Caco-2 (cell line): ENCODE results near the gene MYOF. TPM values are rescaled to one million over a fixed set of nuclear protein-coding genes. Genes with fewer than 3 reads are reported as not detected.

Experiments
- BruUV-seq: library from RNA; stranded (reverse); fragments of 400-500 nt; replicated peaks from 2 replicates; lab custom pipeline; 2021; lab: Mats Ljungman, UMichigan
- CTCF ChIA-PET: fragments of 300-600 bp; sonication (Branson Sonifier 250); formaldehyde crosslinking; loops from one replicate; lab custom pipeline; 2022; ENCODE audit warnings: antibody characterized with exemption; lab: Charles Lee
- POLR2A ChIA-PET: fragments of 300-600 bp; sonication (Branson Sonifier 250); formaldehyde crosslinking; loops from one replicate; lab custom pipeline; 2022; ENCODE audit warnings: antibody characterized with exemption; lab: Charles Lee
- DNase-seq, 2 experiments: peaks; one replicate each; pipeline versions ENCODE4 v3.0.0 to v3.0.0-alpha.2; 2020 to 2022
- H3K27me3 ChIP-seq: replicated peaks from 2 replicates; pipeline ENCODE4 v1.6.0; 2011; ENCODE audit warnings: low read length; ENCODE audit not compliant: control insufficient read depth, insufficient read depth
- H3K36me3 ChIP-seq: 2 replicates; pipeline ENCODE4 v1.5.1; 2011; ENCODE audit warnings: low read length; ENCODE audit not compliant: control insufficient read depth, insufficient read depth
- H3K4me1 ChIP-seq: fragments of 250-450 bp; sonication (Bioruptor Pico); 2 replicates; pipeline ENCODE4 v1.5.1; 2020; ENCODE audit warnings: mild to moderate bottlenecking
- H3K4me3 ChIP-seq: 2 replicates; pipeline ENCODE4 v1.5.1; 2011; ENCODE audit warnings: low read depth, mild to moderate bottlenecking, control low read depth, low read length
- H3K9me3 ChIP-seq: fragments of 250-450 bp; sonication (Bioruptor Pico); 2 replicates; pipeline ENCODE4 v1.5.1; 2020; ENCODE audit warnings: mild to moderate bottlenecking, moderate library complexity
- H3K27ac Mint-ChIP-seq: one replicate; pipeline ENCODE4 v1.8.0; 2022; ENCODE audit warnings: mixed read lengths; ENCODE audit not compliant: unreplicated experiment
- H3K27me3 Mint-ChIP-seq: one replicate; pipeline ENCODE4 v1.8.0; 2022; ENCODE audit warnings: mixed read lengths; ENCODE audit not compliant: insufficient read depth, unreplicated experiment
- H3K36me3 Mint-ChIP-seq: one replicate; pipeline ENCODE4 v1.8.0; 2022; ENCODE audit warnings: mild to moderate bottlenecking, mixed read lengths; ENCODE audit not compliant: insufficient read depth, unreplicated experiment
- H3K4me1 Mint-ChIP-seq: one replicate; pipeline ENCODE4 v1.8.0; 2022; ENCODE audit warnings: low read depth, mixed read lengths; ENCODE audit not compliant: unreplicated experiment
- H3K4me3 Mint-ChIP-seq: one replicate; pipeline ENCODE4 v1.8.0; 2022; ENCODE audit warnings: mild to moderate bottlenecking, moderate library complexity, mixed read lengths; ENCODE audit not compliant: unreplicated experiment
- H3K9me3 Mint-ChIP-seq: one replicate; pipeline ENCODE4 v1.8.0; 2022; ENCODE audit warnings: mixed read lengths; ENCODE audit not compliant: unreplicated experiment
- CTCF ChIP-seq, 2 experiments: fragments of 200-600 bp in 1 of 2; IDR thresholded peaks; 1 replicate in 1 of 2; 2 replicates in 1 of 2; pipeline versions ENCODE4 v1.5.1 to v1.8.0; 2011 to 2022; ENCODE audit warnings: antibody characterized with exemption in 1 of 2, control low read depth in 1 of 2, inconsistent platforms in 1 of 2, low read depth in 1 of 2, low read length in 1 of 2, mild to moderate bottlenecking in 1 of 2, moderate library complexity in 1 of 2; ENCODE audit not compliant: insufficient read depth in 1 of 2, severe bottlenecking in 1 of 2, unreplicated experiment in 1 of 2
- intact Hi-C: fragments of 100-400 bp; cut with micrococcal nuclease; formaldehyde crosslinking; loops from one replicate; pipeline ENCODE4 v1.10.0; 2022; ENCODE audit not compliant: unreplicated experiment
- total RNA-seq: library from RNA; stranded (reverse); gene quantifications from 2 replicates; pipeline ENCODE4 v1.2.3, GENCODE V29; 2022

Gene MYOF
- total RNA-seq, 1 experiment from 2014 or later: 148 TPM

- intact Hi-C loops: no loop called here
These were observed 124.5 kb downstream of the MYOF start for GRCh38 chr10:93357680-93358079.

GRCh38 chr10:93356516-93356915, 125.6 kb downstream of the MYOF start:
- no peaks in the 10 kb centered on the region for H3K9me3 ChIP-seq
- peaks cover 3% of the 10 kb centered on the region; the same call in 1 of the 2 replicates for H3K4me1 ChIP-seq
- Mint-ChIP-seq H3K27me3 (no peaks in the 10 kb centered on the region), H3K9me3 (no peaks in the 10 kb centered on the region), H3K4me3 (no peak overlapping the region), H3K4me1 (peaks cover 4% of the 10 kb centered on the region), H3K36me3 (peaks cover 87% of the 10 kb centered on the region), H3K27ac (no peak overlapping the region)
- TF ChIP-seq CTCF (IDR thresholded peaks at IDR 0.05; ENCODE audit: insufficient read depth in 1 of 2, low read depth in 1 of 2, low read length in 1 of 2, severe bottlenecking in 1 of 2, unreplicated experiment in 1 of 2): no peak
- no peak overlapping the region for H3K4me3 ChIP-seq
- intact Hi-C loops: no loop called here
- DNase-seq: no peak
- ChIA-PET POLR2A (no interaction called here), CTCF (interaction anchor here (1.2 kb wide), 1 partner anchor 130 kb away, joined by 3 read pairs; no protein-coding TSS in a partner anchor)
- no TSS peak for BruUV-seq
- H3K36me3 ChIP-seq: no peaks in the 10 kb centered on the region; the same call in 1 of the 2 replicates
- H3K27me3 ChIP-seq: no peaks in the 10 kb centered on the region

More at GRCh38 chr10:93357680-93358079, 124.5 kb downstream of the MYOF start:
- H3K4me1 Mint-ChIP-seq: peaks cover 4% of the 10 kb centered on the region
- H3K9me3 Mint-ChIP-seq: no peaks in the 10 kb centered on the region
- H3K36me3 Mint-ChIP-seq: peaks cover 79% of the 10 kb centered on the region
- TF ChIP-seq CTCF (IDR thresholded peaks at IDR 0.05; ENCODE audit: insufficient read depth in 1 of 2, low read depth in 1 of 2, low read length in 1 of 2, severe bottlenecking in 1 of 2, unreplicated experiment in 1 of 2): peak; percentile 19 to 61
- no peaks in the 10 kb centered on the region for H3K27me3 Mint-ChIP-seq
- no peaks in the 10 kb centered on the region for H3K27me3 ChIP-seq
- BruUV-seq: no TSS peak
- H3K4me1 ChIP-seq: peaks cover under 1% of the 10 kb centered on the region; the same call in 1 of the 2 replicates
- H3K36me3 ChIP-seq: no peaks in the 10 kb centered on the region; the same call in 1 of the 2 replicates
- H3K9me3 ChIP-seq: no peaks in the 10 kb centered on the region
- H3K27ac Mint-ChIP-seq: no peak overlapping the region
- POLR2A ChIA-PET: no interaction called here
- H3K4me3 ChIP-seq: no peak overlapping the region
- CTCF ChIA-PET: no interaction called here
- peak in 1 of 2 experiments; percentile 13 for DNase-seq
- H3K4me3 Mint-ChIP-seq: no peak overlapping the region

GRCh38 chr10:93352638-93353383, 129.3 kb downstream of the MYOF start:
- Histone ChIP-seq H3K27me3 (no peaks in the 10 kb centered on the region), H3K9me3 (no peaks in the 10 kb centered on the region), H3K4me1 (peaks cover 3% of the 10 kb centered on the region; the same call in 1 of the 2 replicates), H3K4me3 (no peak overlapping the region), H3K36me3 (no peaks in the 10 kb centered on the region; the same call in none of the 2 replicates)
- H3K36me3 Mint-ChIP-seq: peaks cover 94% of the 10 kb centered on the region
- no peak overlapping the region for H3K27ac Mint-ChIP-seq
- H3K4me1 Mint-ChIP-seq: peaks cover 4% of the 10 kb centered on the region
- intact Hi-C loops: loop anchor here (1.0 to 5.0 kb wide), 3 partner anchors 273 to 466 kb away; no protein-coding TSS in a partner anchor
- H3K27me3 Mint-ChIP-seq: no peaks in the 10 kb centered on the region
- TF ChIP-seq CTCF (IDR thresholded peaks at IDR 0.05; ENCODE audit: insufficient read depth in 1 of 2, low read depth in 1 of 2, low read length in 1 of 2, severe bottlenecking in 1 of 2, unreplicated experiment in 1 of 2): peak; percentile 42 to 61
- H3K9me3 Mint-ChIP-seq: no peaks in the 10 kb centered on the region
- no TSS peak for BruUV-seq
- ChIA-PET CTCF (interaction anchor here (0.6 to 1.2 kb wide), 5 partner anchors 136 to 352 kb away, joined by 3 to 4 read pairs (median 4); no protein-coding TSS in a partner anchor), POLR2A (interaction anchor here (0.6 kb wide), 1 partner anchor 318 kb away, joined by 3 read pairs; no protein-coding TSS in a partner anchor)
- H3K4me3 Mint-ChIP-seq: no peak overlapping the region
- peak in 1 of 2 experiments; percentile 58 for DNase-seq
